ENCODE measurements around the gene RO60.
A peak's percentile ranks its signal among the peaks of the same experiment; 100 is the strongest.

The RO60 gene

DNA sequence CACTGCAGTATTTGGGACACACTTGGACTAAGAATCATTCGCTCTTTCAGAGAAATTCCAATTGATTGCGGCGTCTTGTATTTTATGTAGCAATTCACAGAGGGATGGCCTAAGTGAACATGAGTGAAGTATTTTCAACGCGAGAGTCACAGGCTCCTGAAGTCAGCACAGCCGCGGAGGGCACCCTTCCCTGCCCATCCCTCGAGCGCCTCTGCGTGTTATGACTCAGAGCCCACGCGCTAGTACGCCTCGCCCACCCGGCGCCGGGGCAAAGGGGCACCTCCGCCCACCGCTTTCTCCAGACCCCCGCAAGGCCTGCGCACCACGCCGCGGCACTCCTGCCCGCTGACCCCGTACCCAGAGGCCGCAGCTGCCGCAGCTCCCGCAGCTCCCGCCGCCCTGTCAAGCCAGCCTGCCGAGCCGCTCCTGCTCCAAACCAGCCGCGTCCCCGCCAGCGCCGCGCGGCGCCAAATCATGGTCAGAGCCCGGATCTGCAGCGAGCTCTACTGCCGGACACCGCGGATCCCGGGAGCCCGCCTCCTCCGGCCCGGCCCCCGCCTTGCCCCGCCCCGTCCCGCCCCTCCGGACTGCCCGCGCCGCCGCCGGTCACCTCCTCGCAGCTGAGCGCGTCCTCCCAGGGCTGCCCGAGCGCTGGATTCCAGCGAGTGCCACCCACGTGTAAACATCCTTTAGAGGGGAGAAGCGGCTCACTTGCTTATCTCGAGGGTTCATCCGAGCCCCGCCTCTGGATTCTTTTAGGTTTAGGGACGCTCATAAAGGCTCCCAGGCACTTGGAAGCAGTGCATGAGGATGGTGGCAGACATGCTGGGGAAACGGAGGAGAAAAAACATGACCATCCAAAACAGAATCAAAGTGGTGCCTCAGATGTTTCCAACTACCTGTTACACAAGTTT, 45.8 kb downstream of the RO60 start, which contains the start of gene GLRX2:
Gene GLRX2 (minus strand): TSS at position 508 of the 914 bp plus-strand sequence. CDS start 32 bp downstream, at position 476.
- DNase-seq (ENCODE audit: low read depth), result peak; percentile 89
- TF ChIP-seq, protein P1, sequence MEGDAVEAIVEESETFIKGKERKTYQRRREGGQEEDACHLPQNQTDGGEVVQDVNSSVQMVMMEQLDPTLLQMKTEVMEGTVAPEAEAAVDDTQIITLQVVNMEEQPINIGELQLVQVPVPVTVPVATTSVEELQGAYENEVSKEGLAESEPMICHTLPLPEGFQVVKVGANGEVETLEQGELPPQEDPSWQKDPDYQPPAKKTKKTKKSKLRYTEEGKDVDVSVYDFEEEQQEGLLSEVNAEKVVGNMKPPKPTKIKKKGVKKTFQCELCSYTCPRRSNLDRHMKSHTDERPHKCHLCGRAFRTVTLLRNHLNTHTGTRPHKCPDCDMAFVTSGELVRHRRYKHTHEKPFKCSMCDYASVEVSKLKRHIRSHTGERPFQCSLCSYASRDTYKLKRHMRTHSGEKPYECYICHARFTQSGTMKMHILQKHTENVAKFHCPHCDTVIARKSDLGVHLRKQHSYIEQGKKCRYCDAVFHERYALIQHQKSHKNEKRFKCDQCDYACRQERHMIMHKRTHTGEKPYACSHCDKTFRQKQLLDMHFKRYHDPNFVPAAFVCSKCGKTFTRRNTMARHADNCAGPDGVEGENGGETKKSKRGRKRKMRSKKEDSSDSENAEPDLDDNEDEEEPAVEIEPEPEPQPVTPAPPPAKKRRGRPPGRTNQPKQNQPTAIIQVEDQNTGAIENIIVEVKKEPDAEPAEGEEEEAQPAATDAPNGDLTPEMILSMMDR (IDR thresholded peaks at IDR 0.05; ENCODE audit: insufficient read depth, low read depth, low read length, missing control alignments), result no peak
- peak within 1 kb of the TSS; percentile 87 for H3K4me3 ChIP-seq (ENCODE audit: low read length)

DNA sequence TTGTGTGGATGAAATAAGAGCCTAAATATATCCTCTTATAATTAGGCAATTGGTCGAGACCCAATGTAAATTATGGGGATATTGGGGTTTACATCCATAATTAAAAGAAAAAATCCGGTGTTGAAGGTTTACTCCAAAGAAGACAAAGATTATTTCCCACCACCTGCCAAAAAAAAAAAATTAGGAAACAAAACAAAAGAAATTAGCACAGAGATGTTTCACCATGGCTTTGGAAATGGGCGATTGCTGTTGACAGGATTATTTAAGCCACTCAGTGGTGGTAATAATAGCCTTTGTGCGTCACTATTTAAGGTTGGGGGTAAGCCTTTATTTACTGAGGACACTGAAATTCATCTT, 46.4 kb downstream of the RO60 start:
- TF ChIP-seq, protein P1 (IDR thresholded peaks at IDR 0.05; ENCODE audit: insufficient read depth, low read depth, low read length, missing control alignments), result no peak
- H3K4me3 ChIP-seq (ENCODE audit: low read length), result peak overlapping the region; percentile 87
- no peak for DNase-seq (ENCODE audit: low read depth)

DNA sequence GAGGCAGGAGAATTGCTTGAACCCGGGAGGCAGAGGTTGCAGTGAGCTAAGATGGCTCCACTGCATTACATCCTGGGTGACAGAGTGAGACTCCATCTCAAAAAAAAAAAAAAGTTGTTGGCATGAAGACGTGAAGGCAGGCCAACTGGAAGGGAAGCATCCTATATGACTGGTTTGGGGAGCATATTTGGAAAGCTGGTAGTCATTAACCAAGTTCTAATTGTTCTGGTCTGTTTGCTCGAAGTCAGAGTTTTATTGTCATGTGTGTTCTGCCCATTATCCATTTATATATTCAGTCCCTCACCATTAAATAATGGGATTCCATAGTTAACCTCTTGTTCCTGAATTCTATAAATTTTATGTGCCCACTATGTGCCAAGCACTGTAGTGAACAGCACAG, 49.1 kb downstream of the RO60 start:
- no peak for DNase-seq (ENCODE audit: low read depth)
- H3K4me3 ChIP-seq (ENCODE audit: low read length), result no peak overlapping the region
- TF ChIP-seq, protein P1 (IDR thresholded peaks at IDR 0.05; ENCODE audit: insufficient read depth, low read depth, low read length, missing control alignments), result no peak

Measured in epithelial cell of esophagus (primary cell).